22Rv1 (cell line): ENCODE results near the gene NAE1.

Source experiments
- CTCF ChIP-seq: fragments of 450-650 bp; IDR thresholded peaks from 2 replicates; pipeline ENCODE4 v1.5.1; 2017; ENCODE audit warnings: mild to moderate bottlenecking
- ZFX ChIP-seq: fragments of 450-650 bp; IDR thresholded peaks from 2 replicates; pipeline ENCODE4 v1.6.1; 2017; ENCODE audit warnings: antibody characterized with exemption, borderline replicate concordance

- no peak for TF ChIP-seq CTCF
- no peak for TF ChIP-seq ZFX
These were observed 15.0 kb upstream of the NAE1 start for GRCh38 chr16:66845791-66846221.
